IMR-90 (cell line): ENCODE measurements around the gene EXD2. TPM values are rescaled to one million over a fixed set of nuclear protein-coding genes. Genes with fewer than 3 reads are reported as not detected.

ENCODE experiments used
- ATAC-seq: fragments of 200-7000 bp; cut with Tn5 transposase; 2 replicates; pipeline ENCODE4 v1.9.1; 2020; ENCODE audit warnings: low read depth, mild to moderate bottlenecking, moderate library complexity
- BruUV-seq: library from RNA; stranded (reverse); fragments of 400-500 nt; replicated peaks from 2 replicates; lab custom pipeline; 2021; lab: Mats Ljungman, UMichigan
- CTCF ChIA-PET: fragments of 300-600 bp; formaldehyde crosslinking; extraction: SDS; loops from one replicate; lab custom pipeline; 2021; ENCODE audit warnings: antibody characterized with exemption; lab: Yijun Ruan, JAX
- POLR2A ChIA-PET: fragments of 300-600 bp; sonication (Branson Sonifier 250); formaldehyde crosslinking; loops from one replicate; lab custom pipeline; 2022; ENCODE audit warnings: antibody characterized with exemption; ENCODE audit not compliant: unreplicated experiment; lab: Charles Lee
- DNase-seq: peaks from one replicate; pipeline ENCODE4 v3.0.0; 2013
- H2AFZ ChIP-seq: replicated peaks from 2 replicates; pipeline ENCODE3; 2013; ENCODE audit warnings: low read length, mild to moderate bottlenecking; ENCODE audit not compliant: poor library complexity
- H2AK5ac ChIP-seq: 2 replicates; pipeline ENCODE4 v1.6.1; 2013; ENCODE audit warnings: low read depth, low read length, inconsistent platforms
- H2AK9ac ChIP-seq: replicated peaks from 2 replicates; pipeline ENCODE3; 2013; ENCODE audit warnings: mild to moderate bottlenecking, low read depth, low read length, moderate library complexity; ENCODE audit not compliant: poor library complexity
- H2BK120ac ChIP-seq: 2 replicates; pipeline ENCODE4 v1.6.1; 2013; ENCODE audit warnings: low read depth, low read length, inconsistent platforms
- H2BK15ac ChIP-seq: 3 replicates; pipeline ENCODE4 v1.6.1; 2013; ENCODE audit warnings: low read depth, low read length, inconsistent platforms
- H2BK20ac ChIP-seq: 2 replicates; pipeline ENCODE4 v1.6.1; 2013; ENCODE audit warnings: low read depth, mild to moderate bottlenecking, inconsistent platforms, low read length, moderate library complexity
- H2BK5ac ChIP-seq: 2 replicates; pipeline ENCODE4 v1.6.1; 2013; ENCODE audit warnings: mild to moderate bottlenecking, low read depth, low read length, inconsistent platforms; ENCODE audit not compliant: poor library complexity, severe bottlenecking
- H3K14ac ChIP-seq: replicated peaks from 2 replicates; pipeline ENCODE4 v1.6.1; 2013; ENCODE audit warnings: low read depth, low read length, inconsistent platforms
- H3K18ac ChIP-seq: 2 replicates; pipeline ENCODE4 v1.6.1; 2013; ENCODE audit warnings: low read depth, low read length, control low read depth
- H3K23ac ChIP-seq: 2 replicates; pipeline ENCODE4 v1.6.1; 2013; ENCODE audit warnings: low read depth, low read length, inconsistent platforms
- H3K27ac ChIP-seq: 2 replicates; pipeline ENCODE4 v1.5.1; 2013; ENCODE audit warnings: mild to moderate bottlenecking, control low read depth, low read length; ENCODE audit not compliant: insufficient read depth
- H3K27me3 ChIP-seq: 2 replicates; pipeline ENCODE4 v1.6.1; 2013; ENCODE audit warnings: low read length; ENCODE audit not compliant: control insufficient read depth, insufficient read depth
- H3K36me3 ChIP-seq: 2 replicates; pipeline ENCODE4 v1.6.1; 2013; ENCODE audit warnings: low read length, mixed read lengths; ENCODE audit not compliant: control insufficient read depth, insufficient read depth
- H3K4ac ChIP-seq: 2 replicates; pipeline ENCODE4 v1.6.1; 2013; ENCODE audit warnings: low read depth, low read length, inconsistent platforms
- H3K4me1 ChIP-seq: 2 replicates; pipeline ENCODE4 v1.6.1; 2013; ENCODE audit warnings: low read length, mixed read lengths; ENCODE audit not compliant: control insufficient read depth, insufficient read depth
- H3K4me2 ChIP-seq: 2 replicates; pipeline ENCODE4 v1.6.1; 2013; ENCODE audit warnings: low read depth, mild to moderate bottlenecking, control low read depth, low read length, moderate library complexity
- H3K4me3 ChIP-seq: 2 replicates; pipeline ENCODE4 v1.5.1; 2013; ENCODE audit warnings: low read depth, mild to moderate bottlenecking, control low read depth, low read length, moderate library complexity; ENCODE audit not compliant: insufficient read depth
- H3K56ac ChIP-seq: 2 replicates; pipeline ENCODE4 v1.6.1; 2013; ENCODE audit warnings: low read length, inconsistent platforms; ENCODE audit not compliant: insufficient read depth; ENCODE audit errors: extremely low read depth
- H3K79me1 ChIP-seq, 2 experiments: 2 replicates each; pipeline ENCODE4 v1.6.1; 2013; ENCODE audit warnings: low read length in 2 of 2, inconsistent platforms in 1 of 2, low read depth in 1 of 2
- H3K9ac ChIP-seq: 2 replicates; pipeline ENCODE4 v1.6.1; 2013; ENCODE audit warnings: low read depth, low read length, control low read depth
- H3K9me1 ChIP-seq: 2 replicates; pipeline ENCODE4 v1.6.1; 2013; ENCODE audit warnings: low read length, inconsistent platforms; ENCODE audit not compliant: insufficient read depth
- H3K9me3 ChIP-seq: 2 replicates; pipeline ENCODE4 v1.6.1; 2013; ENCODE audit warnings: low read length; ENCODE audit not compliant: control insufficient read depth, insufficient read depth
- H4K20me1 ChIP-seq: 2 replicates; pipeline ENCODE4 v1.6.1; 2013; ENCODE audit warnings: low read length, inconsistent platforms; ENCODE audit not compliant: insufficient read depth
- H4K5ac ChIP-seq: 2 replicates; pipeline ENCODE4 v1.6.1; 2013; ENCODE audit warnings: mild to moderate bottlenecking, low read depth, low read length, control low read depth
- H4K8ac ChIP-seq, 2 experiments: 2 replicates each; pipeline ENCODE4 v1.6.1; 2013; ENCODE audit warnings: low read depth in 2 of 2, low read length in 2 of 2, control low read depth in 1 of 2, inconsistent platforms in 1 of 2
- H4K91ac ChIP-seq: 2 replicates; pipeline ENCODE4 v1.6.1; 2013; ENCODE audit warnings: low read depth, low read length, inconsistent platforms; ENCODE audit not compliant: insufficient read depth
- SMC3 ChIP-seq: fragments of 150-350 bp; IDR thresholded peaks from 2 replicates; pipeline ENCODE4 v1.6.1; 2016; ENCODE audit warnings: low read depth, mild to moderate bottlenecking, antibody characterized with exemption, low read length, moderate library complexity
- USF2 ChIP-seq: fragments of 150-350 bp; IDR thresholded peaks from 2 replicates; pipeline ENCODE4 v1.6.1; 2017; ENCODE audit warnings: mild to moderate bottlenecking, antibody characterized with exemption, low read length, low read depth
- WGBS, 2 experiments: methylation state at CpG; one replicate each; pipeline versions ENCODE4 v1.1.5 to v1.1.7; 2013; ENCODE audit warnings: missing lambda C conversion rate in 2 of 2; ENCODE audit not compliant: insufficient read length in 1 of 2; ENCODE audit errors: extremely low coverage in 2 of 2; 5-methylcytosine and 5-hydroxymethylcytosine counted together
- dilution Hi-C: fragments of 300-500 bp; cut with HindIII; formaldehyde crosslinking; loops from one replicate; pipeline ENCODE4 v1.14.3; 2018; ENCODE audit warnings: low sequenced_read_pairs; ENCODE audit not compliant: unreplicated experiment
- in situ Hi-C: fragments of 300-500 bp; cut with MboI; formaldehyde crosslinking; loops from 3 replicates; pipeline ENCODE4 v1.14.3; 2019; ENCODE audit warnings: low sequenced_read_pairs, inconsistent platforms, mixed read lengths
- intact Hi-C: fragments of 100-400 bp; cut with micrococcal nuclease; formaldehyde crosslinking; loops from 2 replicates; pipeline ENCODE4 v1.10.0; 2022
- polyA plus RNA-seq, 3 experiments: library from polyadenylated mRNA; depleted of rRNA; stranded (reverse); fragments of >200 nt; gene quantifications; 2 replicates each; pipeline ENCODE4 v1.2.3, GENCODE V29; 2012; ENCODE audit warnings: low replicate concordance in 1 of 3
- total RNA-seq: library from RNA; depleted of rRNA; stranded (reverse); fragments of >200 nt; gene quantifications from 2 replicates; pipeline ENCODE4 v1.2.3, GENCODE V29; 2012

The EXD2 gene
- total and polyA plus RNA-seq, 2 of the 4 experiments (the other 2 are of a cell fraction) = 11.0 to 13.3 TPM

- peak overlapping the region; percentile 57 for H3K56ac ChIP-seq
- BruUV-seq = no TSS peak
- peak overlapping the region; percentile 93 for H3K14ac ChIP-seq
- dilution Hi-C loops (no loop called here), intact Hi-C loops (no loop called here), in situ Hi-C loops (no loop called here)
- H3K9me1 ChIP-seq = 0 out of 2 replicates have a peak, but pooled peaks cover 5% of the 10 kb centered on the region
- peak overlapping the region; percentile 35 for H2AK9ac ChIP-seq
- peak overlapping the region; percentile 82 for H3K9ac ChIP-seq
- H3K27ac ChIP-seq = peak overlapping the region; percentile 70
- H2BK120ac ChIP-seq = peak overlapping the region; percentile 52; the same call in 1 of the 2 replicates
- H2BK5ac ChIP-seq = peak overlapping the region; percentile 10
- H2BK15ac ChIP-seq = no peak overlapping the region
- H3K79me1 ChIP-seq = peaks cover 15 to 46% of the 10 kb centered on the region in 2 experiments
- H3K4ac ChIP-seq = peak overlapping the region; percentile 64
- peak overlapping the region; percentile 53 for H4K5ac ChIP-seq
- H2BK20ac ChIP-seq = 0 out of 2 replicates have a peak overlapping the region, but pooled peaks have one; percentile 14
- peak overlapping the region; percentile 50; the same call in 1 of the 2 replicates for H3K18ac ChIP-seq
- peaks cover 2% of the 10 kb centered on the region; the same call in 1 of the 2 replicates for H3K36me3 ChIP-seq
- ATAC-seq (peak; percentile 90), DNase-seq (peak; percentile 93)
- peak overlapping the region; percentile 86 for H3K23ac ChIP-seq
- peak overlapping the region; percentile 88 for H3K4me3 ChIP-seq
- WGBS, 2 experiments = 0% methylated on average over 9 of the region's 72 CpGs; no CpG with 5 or more reads in 1 of the 2 experiments
- H4K8ac ChIP-seq = peak overlapping the region; percentile 8 to 73; a peak in 2 of 4 replicates
- H3K4me1 ChIP-seq = peaks cover 8% of the 10 kb centered on the region
- H3K27me3 ChIP-seq = no peaks in the 10 kb centered on the region
- no peak overlapping the region for H2AK5ac ChIP-seq
- peak overlapping the region; percentile 95 for H2AFZ ChIP-seq
- CTCF ChIA-PET = interaction anchor here (0.5 kb wide), 1 partner anchor 50 kb away, joined by 3 read pairs; no protein-coding TSS in a partner anchor
- POLR2A ChIA-PET = interaction anchor here (0.6 kb wide), 1 partner anchor 199 kb away, joined by 3 read pairs; no protein-coding TSS in a partner anchor
- H3K4me2 ChIP-seq = peak overlapping the region; percentile 87
- TF ChIP-seq USF2 (0 out of 2 replicates have a peak, but pooled peaks have one; percentile 28), SMC3 (no peak)
- H3K9me3 ChIP-seq = no peaks in the 10 kb centered on the region
- H4K20me1 ChIP-seq = peaks cover 19% of the 10 kb centered on the region; the same call in 1 of the 2 replicates
- peak overlapping the region; percentile 29; the same call in 1 of the 2 replicates for H4K91ac ChIP-seq
Observed at GRCh38 chr14:69153152-69153872, 38.0 kb upstream of the EXD2 start.
